Dermis microvascular lymphatic vessel endothelial cell (primary cell): ENCODE results near the gene MAP3K4. TPM values are rescaled to one million over a fixed set of nuclear protein-coding genes. Genes with fewer than 3 reads are reported as not detected.

Source experiments
- DNase-seq, 2 donors: peaks; one replicate each; pipeline versions ENCODE4 v3.0.0 to v3.0.0-alpha.2; 2010; ENCODE audit warnings: low read depth in 2 of 2
- total RNA-seq: library from RNA; depleted of rRNA; stranded (reverse); fragments of >200 nt; gene quantifications from 2 replicates; pipeline ENCODE4 v1.2.1, GENCODE V29; 2014

MAP3K4 gene
- total RNA-seq, 1 donor from 2014 or later = 16.9 TPM

DNA sequence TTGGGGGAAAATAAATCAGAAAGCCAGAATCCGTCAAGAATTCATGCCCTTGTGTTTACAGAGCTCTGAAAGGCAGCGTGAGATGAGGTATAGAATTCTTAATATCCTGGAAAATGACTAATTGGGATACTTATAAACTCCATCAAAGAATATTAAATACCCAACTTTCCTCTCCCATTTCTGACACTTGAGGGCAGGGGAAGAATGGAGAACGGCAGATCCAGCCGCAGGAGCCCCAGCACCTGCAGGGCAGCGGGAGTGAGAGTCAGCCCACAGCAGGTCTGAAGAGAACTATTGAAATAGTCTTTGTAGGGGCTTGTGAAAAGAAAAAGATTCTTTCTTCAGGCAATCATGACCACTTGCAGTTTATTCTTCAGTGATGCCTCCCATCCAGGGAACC lies 175.1 kb downstream of the MAP3K4 start:
- DNase-seq = no peak
